Measurements from ENCODE around the gene BCKDK.
"Not testable (repeated sequence)": the region's sequence is repeated elsewhere in the genome, so short reads cannot be mapped to it uniquely, and the experiment has no call there.

BCKDK gene

DNA sequence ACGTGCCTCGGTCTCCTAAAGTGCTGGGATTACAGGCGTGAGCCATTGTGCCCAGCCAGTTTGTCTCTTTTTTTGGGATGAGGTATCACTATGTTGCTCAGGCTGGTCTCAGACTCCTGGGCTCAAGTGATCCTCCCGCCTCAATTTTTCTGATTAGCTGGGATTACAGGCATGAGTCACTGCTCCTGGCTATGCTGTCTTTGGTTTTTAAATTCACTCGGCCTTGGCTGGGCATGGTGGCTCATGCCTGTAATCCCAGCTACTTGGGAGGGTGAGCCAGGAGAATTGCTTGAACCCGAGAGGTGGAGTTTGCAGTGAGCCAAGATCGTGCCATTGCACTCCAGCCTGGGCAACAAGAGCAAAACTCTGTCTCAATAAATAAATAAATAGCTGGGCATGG, 36.2 kb downstream of the BCKDK start:
- DNase-seq, result not testable (repeated sequence)

DNA sequence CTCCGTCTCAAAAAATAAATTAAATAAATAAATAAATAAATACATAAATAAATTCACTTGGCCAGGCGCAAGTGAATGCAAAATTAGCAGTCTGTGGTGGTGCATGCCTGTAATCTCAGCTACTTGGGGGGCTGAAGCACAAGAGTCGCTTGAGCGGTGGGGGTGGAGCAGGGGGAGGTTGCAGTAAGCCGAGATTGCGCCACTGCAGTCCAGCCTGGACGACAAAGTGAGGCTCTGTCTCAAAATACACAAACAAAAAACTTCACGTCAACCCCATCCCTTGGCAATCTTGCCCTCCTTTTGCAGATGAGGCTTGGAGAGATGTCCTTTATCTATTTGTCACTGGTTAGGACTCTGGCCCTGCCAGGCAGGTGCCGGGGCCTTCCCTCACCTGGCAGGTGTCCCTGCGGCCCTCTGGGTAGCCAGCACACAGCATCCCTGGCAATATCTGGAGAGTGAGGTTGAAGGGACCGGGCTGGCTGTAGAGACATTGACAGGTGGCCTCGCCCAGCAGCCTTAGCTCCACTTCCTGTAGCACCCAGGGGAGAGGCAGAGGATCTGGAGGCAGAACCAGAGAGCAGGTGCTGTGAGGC, 37.3 kb downstream of the BCKDK start:
- DNase-seq, result peak; percentile 11

DNA sequence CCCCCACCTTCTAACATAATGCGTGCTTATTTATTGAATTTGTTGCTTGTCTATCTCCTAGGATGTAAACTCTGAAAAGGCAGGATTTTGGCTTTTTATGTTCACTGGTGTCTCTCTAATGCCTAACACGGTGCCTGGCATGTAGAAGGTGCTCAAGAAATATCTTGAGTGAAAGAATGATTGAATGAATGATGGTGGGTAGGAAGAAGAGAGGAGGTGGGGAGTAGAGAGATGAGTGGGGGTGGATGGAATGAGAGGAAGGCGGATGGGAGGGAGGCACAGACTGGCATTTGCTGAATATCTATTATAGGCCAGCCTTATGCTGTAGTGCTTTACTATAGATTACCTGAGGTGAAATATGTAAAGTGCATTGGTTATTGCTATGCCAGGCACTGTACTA, 39.4 kb downstream of the BCKDK start:
- DNase-seq, result no peak

DNA sequence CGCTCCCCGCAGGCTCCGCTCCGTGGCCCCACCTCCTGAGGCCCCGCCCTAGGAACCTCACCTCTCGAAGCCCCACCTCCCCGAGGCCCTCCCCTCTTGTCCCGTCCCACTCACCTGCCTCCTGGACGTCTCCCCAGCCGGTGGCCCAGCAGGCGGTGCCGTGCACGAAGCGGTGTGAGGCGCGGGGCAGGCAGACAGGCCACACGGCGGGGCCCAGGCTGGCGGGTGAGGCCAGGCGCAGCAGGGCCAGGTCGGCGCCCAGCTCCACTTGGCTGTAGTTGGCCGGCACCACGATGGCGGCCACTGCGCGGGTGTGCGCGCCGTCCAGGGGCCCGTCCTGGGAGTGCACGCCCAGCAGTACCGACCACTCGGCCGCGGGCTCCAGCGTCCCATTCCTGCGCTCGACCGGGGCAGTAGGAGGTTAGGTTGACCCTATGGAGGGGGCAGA, 40.1 kb downstream of the BCKDK start:
- DNase-seq, result no peak

DNA sequence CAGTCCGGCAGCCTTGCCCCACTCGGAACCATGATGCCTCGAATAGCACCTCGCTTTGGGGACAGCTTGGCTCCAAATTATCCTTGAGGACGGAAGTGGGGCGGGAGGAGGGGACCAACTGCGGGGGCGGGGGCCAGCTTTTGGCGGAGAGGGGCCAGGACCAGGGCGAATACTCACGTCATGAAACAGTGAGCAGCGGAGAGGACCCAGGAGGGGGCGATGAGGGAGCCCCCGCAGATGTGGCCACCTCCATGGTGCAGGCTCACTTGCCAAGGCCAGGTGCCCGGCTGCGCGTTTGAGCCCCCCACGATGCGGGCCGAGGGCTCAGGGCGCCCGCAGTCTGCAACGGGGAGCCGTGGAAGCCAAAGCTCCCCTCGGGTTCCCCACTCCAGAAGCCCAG, 40.7 kb downstream of the BCKDK start:
- DNase-seq, result no peak

DNA sequence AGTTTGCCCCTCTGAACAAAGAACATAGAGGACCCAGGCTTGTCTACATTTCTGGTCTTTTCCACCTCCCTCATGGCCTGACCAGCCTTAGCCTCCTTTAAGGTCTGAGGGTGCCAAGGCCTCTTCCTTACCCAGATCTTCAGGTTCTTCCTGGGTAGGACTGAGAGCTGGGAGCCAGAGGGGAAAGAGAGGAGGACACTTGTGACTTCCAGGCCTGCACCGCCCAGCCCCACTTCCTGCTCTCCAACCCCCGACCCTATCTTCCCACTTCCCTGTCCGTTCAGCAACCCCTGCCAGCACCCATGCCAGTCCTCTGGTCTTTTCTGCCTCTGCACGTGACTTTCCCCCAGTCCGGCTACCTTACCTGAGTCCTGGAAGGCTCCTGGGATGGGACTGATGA, 41.1 kb downstream of the BCKDK start:
- no peak for DNase-seq

DNA sequence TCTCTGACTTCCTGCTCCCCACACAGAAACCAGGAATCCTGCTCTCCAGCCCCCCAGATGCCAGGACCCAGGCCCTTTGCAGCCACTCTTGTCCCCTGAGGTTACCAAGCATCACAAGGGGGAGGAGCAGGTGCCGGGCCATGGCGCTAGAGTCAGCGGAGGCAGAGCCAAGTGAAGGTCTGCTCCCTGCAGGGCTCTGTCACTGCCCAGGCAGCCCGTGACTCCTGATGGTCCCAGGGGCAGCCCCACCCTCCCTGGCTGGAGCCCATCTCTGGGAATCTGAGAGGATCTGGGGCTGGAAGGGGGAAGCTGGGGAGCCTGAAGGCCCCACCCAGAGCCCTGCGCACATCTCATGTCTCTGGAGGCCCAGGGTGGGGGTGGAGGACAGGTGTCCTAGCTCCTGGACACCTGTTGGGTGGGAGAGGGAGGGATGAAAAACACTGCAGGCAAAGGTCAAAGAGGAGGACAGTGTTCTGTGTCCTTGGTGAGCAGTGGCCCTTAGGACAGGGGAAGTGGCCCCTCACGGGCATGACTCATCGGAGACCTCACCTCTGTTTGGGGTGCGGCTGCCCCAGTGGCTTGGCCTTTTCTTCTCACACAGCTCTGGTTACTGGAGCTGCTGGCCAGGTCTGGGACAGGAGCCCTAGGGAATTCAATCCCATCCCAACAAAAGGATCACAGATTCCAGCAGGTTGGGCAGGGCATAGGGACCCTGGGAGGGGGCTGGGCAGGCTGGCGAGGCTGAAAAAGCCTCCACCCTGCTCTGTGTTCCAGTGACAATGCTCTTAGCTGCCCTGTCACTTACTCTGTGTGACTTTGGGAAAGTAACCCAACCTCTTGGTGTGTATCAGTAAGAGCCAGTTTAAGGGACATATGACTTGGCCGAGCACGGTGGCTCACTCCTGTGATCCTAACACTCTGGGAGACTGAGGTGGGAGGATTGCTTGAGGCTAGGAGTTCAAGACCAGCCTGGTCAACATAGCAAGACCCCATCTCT, 42.0 kb downstream of the BCKDK start, which contains the start of gene PRSS36:
TSS of gene PRSS36 (minus strand) at position 173 of the 997 bp plus-strand sequence. CDS start at position 142, 31 bp downstream.
- DNase-seq, result no peak

DNA sequence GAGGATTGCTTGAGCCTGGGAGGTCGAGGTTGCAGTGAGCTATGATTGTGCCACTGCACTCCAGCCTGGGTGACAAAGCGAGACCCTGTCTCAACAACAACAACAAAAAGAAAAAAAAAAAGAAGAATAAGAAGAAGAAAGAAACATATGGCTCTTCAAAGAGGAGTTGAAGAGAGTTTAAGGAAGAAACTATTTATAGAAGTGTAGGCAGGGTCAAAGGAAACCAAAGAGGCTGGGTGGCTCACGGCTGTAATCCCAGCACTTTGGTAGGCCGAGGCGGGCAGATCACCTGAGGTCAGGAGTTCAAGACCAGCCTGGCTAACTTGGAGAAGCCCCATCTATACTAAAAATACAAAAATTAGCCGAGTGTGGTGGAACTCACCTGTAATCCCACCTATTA, 42.8 kb downstream of the BCKDK start:
- peak; percentile 69 for DNase-seq

DNA sequence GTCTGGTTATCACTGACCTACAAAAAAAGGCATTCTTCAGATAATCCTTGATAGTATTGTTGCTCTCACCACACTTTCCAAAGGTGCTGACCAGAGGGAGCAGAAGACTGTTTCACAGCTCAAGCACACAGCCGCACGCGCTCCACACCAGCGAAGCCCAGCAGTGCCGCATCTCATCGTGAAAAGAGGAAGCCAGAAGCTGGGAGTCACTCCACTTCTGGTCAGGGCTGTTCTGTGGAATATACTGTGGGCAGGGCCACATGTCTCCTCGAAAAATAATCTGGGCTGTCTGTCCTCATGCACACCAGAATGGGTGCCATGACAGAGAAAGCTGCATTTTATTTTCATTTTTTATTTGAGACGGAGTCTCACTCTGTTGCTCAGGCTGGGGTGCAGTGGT, 49.0 kb downstream of the BCKDK start:
- DNase-seq, result peak; percentile 86
